Anterior cingulate cortex (tissue), 58 donors: Measurements from ENCODE around the gene OR2V1.
"Not testable (repeated sequence)": the region's sequence is repeated elsewhere in the genome, so short reads cannot be mapped to it uniquely, and the experiment has no call there.

Experiments
- DNase-seq, 58 donors: peaks; one replicate each; lab custom pipeline; 2025; lab: John Stamatoyannopoulos, UW

The OR2V1 gene

DNA sequence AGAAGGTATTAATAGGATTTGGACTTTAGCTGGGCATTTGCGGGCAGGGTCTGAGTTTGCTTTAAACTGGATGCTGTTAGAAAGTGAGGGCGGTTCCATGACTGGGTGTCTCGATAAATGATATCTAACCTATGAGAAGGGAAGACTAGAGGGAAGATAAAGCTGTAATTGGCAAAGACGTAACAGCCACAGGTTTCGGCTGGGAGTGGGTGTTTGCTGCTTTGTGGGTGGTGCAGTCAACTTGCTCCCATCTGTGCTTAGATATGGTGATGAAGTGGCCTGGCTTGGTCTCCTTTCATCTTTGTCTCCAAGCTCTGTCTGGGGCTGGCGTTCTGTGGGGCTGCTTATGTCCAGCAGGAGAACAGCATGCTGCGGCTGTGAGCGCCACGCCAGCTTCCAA lies 23.3 kb downstream of the OR2V1 start:
- DNase-seq = peak in 2 of 58 donors; percentile 7 to 11

DNA sequence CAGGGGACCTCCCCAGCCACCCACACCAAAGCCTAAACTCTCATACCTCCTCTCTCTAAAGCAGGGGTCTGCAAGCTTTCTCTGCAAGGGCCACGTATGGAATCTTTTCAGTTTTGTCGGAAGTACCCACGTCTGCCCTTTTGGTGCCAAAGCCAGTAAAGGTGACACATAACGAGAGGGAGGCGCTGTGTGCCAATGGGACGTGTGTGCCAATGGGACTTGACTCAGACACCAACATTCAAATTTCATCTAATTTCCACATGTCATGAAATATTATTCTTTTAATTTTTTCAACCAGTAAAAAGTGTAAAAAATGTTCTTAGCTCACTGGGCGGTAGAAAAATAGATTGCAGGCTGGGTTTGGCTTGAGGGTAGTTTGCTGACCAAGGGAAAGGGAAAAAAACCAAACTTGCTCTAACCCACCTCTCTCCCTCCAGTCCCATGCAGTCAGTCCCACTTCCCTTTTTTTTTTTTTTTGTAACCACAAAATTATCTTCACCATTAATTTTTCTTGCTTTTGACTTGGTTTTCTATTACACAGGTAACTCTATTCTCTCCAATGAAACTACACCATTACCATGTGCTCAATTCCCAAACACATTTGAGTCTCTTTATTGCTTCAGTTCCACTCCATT lies 25.5 kb downstream of the OR2V1 start:
- DNase-seq = no peak

DNA sequence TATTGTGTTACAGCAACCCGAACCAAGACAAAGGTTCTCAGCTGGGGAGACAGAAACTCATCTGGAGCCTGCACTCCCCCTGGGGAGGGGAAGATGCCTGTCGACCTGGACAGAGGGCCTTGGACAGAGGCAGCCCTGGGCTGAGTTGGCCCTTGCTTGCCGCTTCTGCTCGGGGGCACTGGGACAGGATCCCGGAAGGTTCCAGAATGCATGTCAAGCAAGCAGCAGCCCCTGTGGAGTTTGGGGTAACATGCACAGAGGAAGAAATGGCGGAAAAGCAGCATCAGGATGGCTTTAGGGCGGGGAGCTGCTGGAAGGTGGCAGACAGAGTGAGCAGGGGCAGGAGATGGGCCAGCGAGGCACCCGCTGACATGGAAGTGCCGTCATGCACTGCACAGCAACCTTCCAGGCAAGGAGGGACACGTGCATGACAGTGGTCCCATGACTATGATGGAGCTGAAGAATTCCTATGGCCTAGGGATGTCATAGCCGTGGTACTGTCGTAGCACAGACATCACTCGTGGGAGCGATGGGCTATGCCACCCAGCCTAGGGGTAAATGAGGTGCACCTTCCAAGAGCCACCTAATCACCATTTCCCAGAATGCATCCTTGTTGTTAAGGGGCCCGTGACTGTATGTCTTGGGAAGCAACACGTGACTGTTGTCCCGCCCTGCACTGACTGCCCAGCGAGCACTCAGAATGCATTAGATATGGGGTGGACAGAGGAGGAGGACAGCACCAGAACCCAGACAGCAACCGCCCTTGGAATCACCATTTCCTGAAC lies 26.2 kb downstream of the OR2V1 start:
- DNase-seq = not testable (repeated sequence)

DNA sequence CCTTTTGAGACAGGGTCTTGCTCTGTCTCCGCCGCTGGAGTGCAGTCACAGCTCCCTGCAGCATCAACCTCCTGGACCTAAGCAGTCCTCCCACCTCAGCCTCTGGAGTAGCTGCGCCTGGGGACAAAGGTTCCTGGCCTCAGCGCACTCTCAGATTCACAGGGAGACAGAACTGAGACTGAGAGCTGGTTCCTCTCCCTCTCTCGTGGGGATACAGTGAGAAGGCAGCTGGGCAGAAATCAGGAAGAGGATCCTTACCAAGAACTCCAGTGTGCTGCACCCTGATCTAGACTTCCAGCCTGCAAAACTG lies 26.8 kb downstream of the OR2V1 start:
- not testable (repeated sequence) for DNase-seq

DNA sequence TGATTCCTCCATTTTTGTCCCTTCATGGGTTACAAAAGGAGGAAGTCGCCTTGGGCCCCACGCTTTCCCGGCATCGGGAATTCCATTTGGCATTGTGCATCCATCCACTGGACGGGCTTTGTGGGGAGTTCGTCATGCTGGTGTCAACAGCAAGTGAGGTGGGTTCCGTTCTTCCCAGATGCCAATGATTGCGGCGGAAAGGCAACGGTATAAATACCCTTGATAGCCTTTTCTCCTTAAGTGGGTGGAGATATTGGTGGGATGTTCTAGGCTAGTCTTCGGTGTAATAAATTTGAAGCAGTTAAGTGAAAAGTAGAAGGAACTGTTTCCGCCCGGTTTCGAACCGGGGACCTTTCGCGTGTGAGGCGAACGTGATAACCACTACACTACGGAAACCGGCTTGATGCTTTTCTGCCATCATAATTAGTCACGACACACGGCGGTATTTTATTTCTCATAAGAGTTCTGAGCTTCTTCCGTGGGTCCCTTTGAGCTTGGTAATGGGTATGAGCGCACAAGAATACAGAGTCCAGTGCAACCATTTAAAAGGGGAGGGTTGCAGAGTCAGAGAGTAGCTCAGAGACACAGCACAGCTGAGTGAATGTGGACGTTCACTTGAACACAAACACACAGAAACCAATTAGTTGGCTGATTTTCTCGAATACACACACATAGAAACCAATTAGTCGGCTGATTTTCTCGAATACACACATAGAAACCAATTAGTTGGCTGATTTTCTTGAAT lies 28.9 kb downstream of the OR2V1 start:
- not testable (repeated sequence) for DNase-seq

DNA sequence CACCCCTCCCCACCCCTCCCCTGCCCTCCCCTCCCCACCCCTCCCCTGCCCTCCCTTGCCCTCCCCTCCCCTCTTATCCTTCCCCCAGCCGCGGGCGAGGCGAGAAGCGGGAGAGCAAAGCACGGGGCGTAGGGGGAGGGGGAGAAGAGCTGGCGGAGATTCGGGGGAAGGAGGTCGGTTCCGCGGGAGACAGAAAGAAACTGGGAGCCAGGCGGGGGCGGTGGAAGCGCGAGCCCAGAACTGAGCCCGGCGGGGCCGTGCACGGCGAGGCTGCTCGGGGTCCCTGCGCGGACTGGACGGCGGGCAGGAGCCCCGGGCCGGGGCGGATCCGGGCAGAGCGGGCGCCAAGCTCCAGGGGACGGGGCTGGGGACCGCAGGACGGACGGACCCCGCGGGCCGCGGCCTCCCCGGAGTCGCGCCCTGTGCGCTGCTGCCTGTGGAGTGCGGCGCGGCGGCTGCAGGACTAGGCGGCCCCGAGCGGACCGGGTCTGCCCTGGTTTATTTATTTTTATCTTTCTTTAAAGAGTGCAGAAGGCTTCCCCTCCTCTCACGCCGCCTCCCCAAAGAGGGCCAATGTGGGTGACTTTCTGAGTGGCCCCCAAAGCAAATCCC lies 29.8 kb downstream of the OR2V1 start:
- not testable (repeated sequence) for DNase-seq

DNA sequence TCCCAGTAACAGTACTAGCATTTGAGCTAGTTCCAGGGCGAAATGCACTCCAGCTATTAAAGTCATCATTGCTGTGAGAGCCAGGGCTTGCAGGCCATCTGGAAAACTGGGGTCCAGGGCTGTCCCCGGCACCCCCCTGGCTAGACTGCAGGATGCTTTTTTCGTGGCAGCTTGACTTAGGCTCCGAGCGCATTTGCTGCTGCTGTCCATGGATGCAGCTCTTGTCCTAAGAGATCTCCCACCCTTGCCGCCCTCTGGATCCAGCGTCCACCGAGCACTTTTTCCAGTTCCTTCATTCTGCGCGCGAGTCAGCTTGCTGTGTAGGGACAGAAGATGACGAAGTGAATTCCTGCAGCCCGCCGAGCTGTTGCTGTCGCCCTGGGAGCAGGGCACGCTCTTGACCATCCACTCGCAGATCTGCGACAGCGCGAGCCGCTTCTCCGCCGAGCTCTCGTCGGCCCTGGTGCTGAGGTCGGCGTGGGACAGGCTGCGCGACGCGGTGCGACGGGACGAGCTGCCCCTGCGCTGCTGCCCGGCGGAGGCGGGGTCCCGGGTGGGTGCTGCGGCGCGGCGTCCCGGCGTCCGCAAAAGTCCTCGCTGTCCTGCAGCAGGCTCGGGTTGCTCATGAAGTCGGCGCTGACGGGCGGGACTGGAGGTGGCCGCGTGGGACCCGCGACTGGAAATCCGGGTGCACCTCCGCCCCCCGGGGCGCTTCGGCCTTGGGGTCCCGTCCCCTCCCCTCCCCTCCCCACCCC lies 30.7 kb downstream of the OR2V1 start:
- DNase-seq = no peak

DNA sequence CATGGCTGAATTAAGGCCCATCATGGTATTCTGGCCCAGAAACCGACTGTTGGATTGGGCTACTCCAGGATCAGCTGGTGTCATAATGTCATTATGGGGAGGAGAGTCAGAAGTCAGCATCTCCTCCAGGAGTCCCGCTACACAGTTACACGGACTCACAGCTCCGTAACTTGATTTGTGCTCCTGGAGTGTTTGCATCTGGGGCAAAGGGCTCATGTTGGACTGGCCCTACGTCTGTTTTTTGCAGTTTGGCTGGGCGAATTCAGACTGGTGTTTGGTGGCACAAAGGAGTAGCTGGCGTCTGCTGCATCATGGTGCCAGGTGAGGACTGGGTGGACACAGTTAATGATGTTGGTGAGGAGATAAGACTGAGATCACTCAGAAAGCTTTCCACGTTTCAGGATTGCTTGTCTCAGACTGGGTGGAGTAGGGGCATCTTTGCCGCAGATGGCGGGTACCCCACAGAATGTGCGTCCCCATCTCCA lies 31.3 kb downstream of the OR2V1 start:
- no peak for DNase-seq

DNA sequence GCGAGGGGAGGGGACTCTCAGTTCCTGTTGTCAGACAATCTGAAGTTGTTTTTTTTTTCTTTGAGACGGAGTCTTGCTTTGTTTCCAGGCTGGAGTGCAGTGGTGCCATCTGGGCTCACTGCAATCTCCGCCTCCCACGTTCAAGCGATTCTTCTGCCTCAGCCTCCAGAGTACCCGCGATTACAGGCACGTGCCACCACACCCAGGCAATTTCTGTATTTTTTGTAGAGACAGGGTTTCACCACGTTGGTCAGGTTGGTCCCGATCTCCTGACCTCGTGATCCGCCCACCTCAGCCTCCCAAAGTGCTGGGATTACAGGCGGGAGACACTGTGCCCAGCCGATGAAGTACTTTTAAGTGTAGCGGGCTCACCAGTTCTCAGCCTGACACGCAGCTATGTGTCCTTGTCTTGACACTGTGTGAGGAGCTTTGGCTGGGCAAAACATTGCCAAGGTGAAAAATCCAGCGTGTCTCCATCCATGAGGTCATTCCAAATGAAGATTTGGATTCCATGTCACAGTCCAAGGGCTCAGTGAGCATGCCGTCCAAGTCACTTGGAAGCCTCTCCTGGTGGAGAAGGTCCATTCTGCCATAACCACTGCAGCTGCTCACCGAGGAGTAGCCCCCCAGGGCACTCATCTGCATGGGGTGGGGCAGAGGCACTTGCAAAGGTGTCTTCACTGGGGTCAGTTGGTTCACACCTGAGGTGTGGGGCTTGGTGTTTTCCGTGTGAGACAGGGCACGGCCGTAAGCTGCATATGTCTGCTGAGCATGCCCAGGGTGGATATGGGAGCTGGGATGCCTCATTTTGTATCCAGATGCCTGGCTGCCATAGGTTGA lies 32.0 kb downstream of the OR2V1 start:
- no peak for DNase-seq

DNA sequence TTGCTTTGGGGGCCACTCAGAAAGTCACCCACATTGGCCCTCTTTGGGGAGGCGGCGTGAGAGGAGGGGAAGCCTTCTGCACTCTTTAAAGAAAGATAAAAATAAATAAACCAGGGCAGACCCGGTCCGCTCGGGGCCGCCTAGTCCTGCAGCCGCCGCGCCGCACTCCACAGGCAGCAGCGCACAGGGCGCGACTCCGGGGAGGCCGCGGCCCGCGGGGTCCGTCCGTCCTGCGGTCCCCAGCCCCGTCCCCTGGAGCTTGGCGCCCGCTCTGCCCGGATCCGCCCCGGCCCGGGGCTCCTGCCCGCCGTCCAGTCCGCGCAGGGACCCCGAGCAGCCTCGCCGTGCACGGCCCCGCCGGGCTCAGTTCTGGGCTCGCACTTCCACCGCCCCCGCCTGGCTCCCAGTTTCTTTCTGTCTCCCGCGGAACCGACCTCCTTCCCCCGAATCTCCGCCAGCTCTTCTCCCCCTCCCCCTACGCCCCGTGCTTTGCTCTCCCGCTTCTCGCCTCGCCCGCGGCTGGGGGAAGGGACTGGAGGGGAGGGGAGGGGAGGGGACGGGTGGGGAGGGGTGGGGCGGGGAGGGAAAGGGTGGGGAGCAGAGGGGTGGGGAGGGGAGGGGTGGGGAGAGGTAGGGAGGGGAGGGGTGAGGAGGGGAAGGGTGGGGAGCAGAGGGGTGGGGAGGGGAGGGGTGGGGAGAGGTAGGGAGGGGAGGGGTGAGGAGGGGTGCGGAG lies 33.0 kb downstream of the OR2V1 start:
- not testable (repeated sequence) for DNase-seq

DNA sequence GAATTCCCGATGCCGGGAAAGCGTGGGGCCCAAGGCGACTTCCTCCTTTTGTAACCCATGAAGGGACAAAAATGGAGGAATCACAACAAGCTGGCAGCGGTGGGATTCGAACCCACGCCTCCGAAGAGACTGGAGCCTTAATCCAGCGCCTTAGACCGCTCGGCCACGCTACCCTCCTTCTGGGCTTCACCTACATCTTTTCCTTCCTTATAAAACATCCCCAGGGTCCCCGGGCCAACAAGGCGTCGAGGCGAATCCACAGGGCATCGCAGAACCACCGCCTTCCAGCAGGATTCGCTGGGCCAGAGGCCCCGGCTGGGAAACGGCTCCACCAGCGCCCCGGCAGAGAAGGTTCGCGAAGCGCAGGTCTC lies 33.6 kb downstream of the OR2V1 start:
- not testable (repeated sequence) for DNase-seq

DNA sequence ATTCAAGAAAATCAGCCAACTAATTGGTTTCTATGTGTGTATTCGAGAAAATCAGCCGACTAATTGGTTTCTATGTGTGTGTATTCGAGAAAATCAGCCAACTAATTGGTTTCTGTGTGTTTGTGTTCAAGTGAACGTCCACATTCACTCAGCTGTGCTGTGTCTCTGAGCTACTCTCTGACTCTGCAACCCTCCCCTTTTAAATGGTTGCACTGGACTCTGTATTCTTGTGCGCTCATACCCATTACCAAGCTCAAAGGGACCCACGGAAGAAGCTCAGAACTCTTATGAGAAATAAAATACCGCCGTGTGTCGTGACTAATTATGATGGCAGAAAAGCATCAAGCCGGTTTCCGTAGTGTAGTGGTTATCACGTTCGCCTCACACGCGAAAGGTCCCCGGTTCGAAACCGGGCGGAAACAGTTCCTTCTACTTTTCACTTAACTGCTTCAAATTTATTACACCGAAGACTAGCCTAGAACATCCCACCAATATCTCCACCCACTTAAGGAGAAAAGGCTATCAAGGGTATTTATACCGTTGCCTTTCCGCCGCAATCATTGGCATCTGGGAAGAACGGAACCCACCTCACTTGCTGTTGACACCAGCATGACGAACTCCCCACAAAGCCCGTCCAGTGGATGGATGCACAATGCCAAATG lies 34.1 kb downstream of the OR2V1 start:
- not testable (repeated sequence) for DNase-seq

DNA sequence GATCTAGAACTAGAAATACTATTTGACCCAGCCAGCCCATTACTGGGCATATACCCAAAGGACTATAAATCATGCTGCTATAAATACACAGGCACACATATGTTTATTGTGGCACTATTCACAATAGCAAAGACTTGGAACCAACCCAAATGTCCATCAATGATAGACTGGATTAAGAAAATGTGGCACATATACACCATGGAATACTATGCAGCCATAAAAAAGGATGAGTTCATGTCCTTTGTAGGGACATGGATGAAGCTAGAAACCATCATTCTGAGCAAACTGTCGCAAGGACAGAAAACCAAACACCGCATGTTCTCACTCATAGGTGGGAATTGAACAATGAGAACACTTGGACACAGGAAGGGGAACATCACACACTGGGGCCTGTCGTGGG lies 35.8 kb downstream of the OR2V1 start:
- not testable (repeated sequence) for DNase-seq

DNA sequence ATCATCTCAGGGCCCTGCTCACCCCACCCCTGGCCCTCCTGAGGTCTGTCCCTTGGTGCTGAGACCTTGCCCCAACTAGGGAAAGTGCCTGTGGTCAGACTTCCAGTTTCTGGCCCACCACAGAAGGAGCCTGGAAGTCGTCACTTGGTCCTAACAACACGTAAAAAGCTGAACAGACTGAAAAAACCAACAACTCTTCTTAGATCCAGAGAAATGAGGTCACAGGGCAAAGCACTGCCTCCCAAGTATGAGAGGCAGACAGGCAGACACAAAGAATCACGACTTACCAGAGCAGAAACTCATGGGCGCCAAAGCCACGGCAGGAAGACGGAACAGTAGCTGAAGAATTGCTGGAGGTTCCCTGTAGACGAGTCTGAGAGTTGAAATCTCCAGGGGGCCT lies 38.5 kb downstream of the OR2V1 start:
- no peak for DNase-seq

DNA sequence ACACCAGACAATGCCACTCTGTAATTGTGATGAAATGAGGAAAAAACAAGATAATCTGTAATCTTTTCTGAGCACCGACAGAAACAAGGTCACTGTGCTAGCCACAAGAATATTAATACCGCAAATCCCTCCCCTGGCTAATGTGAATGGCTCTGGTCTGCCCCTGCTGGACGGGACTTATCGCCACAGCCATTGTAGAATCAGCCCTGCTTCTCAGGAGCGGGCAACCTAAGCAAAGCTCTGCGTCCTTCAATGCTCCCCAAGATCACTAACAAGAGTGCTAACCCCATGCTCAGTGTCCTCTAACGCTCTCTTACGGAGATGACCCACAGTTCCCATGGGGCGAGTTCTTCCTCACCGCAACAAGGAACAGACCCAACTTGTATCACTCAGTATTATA lies 42.7 kb downstream of the OR2V1 start:
- DNase-seq = no peak

DNA sequence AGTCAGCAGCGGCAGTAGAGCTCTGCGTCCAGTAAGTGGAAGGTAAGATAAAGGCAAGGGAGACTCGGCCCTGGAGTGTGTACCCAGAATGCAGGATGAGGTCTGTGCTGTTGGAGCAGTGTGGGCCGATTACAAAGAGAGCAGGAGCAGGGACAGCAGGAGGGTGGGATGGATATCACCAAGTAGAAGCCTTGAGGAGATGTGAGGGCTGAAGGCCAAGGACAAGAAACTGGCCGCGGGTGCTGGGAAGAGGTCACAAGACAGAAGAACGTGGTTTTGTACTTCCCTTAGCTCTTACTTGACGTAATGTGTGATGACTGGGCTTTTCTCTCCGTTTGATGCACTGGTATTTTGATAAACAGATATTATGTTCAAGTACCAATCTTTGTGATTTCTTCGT lies 43.7 kb downstream of the OR2V1 start:
- DNase-seq = no peak

DNA sequence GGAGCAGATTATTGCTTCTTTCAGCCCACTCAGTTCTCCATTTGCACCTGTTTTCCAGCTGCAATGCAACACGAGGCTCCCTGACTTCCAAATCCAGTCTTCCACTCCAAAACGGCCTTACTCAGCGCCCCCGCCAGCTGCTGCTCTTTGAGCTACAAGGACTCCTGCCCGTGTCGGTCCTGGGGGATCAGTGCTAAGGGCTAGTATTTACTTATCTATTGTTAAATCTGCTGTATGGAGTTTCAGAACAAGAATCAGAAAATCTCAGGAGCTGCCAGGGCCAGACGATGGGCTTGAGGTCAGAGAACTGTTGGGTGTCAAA lies 44.1 kb downstream of the OR2V1 start:
- no peak for DNase-seq
